HG03439 (cell line): ENCODE results near the gene SH2D2A.

ENCODE experiments used
- ATAC-seq: cut with Tn5 transposase; IDR thresholded peaks from one replicate; pipeline ENCODE4 v1.9.1; 2021; ENCODE audit warnings: mild to moderate bottlenecking, moderate library complexity; ENCODE audit not compliant: unreplicated experiment

SH2D2A gene

DNA sequence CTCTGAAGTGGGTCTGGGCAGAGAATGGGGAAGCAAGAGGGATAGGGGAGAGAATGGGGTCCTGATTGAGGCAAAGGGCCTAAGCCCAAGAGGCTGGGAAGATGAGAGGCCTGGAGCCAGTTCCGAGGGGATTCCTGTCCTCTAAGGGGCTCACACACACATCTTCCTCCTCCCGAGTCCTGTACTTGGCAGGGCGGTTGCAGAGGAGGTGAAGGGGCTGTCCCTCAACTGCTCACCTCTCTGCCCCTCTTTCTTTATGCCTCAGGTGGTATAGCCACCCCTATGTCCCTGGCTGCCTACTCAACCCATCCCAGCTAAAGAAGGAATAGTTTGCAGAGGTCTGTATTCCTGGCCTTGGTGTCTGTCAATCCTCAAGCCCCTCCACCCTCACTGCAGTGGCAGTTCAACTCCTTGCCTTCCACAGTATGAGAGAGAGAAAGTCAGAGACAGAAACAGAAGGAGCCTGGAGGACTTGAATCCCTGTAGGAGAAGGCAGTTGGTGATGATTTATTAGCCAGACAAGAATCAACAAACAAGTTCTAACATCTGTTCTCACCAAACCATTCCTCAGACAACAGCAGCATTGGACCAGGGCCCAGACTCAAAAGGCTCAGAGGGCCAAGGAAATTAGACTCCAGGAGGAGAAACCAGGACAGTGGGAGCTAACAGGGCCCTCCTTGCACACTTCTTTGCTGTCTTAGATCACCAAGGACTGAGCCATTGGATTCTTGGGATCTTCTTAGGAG lies 10.7 kb downstream of the SH2D2A start:
- ATAC-seq: no peak

DNA sequence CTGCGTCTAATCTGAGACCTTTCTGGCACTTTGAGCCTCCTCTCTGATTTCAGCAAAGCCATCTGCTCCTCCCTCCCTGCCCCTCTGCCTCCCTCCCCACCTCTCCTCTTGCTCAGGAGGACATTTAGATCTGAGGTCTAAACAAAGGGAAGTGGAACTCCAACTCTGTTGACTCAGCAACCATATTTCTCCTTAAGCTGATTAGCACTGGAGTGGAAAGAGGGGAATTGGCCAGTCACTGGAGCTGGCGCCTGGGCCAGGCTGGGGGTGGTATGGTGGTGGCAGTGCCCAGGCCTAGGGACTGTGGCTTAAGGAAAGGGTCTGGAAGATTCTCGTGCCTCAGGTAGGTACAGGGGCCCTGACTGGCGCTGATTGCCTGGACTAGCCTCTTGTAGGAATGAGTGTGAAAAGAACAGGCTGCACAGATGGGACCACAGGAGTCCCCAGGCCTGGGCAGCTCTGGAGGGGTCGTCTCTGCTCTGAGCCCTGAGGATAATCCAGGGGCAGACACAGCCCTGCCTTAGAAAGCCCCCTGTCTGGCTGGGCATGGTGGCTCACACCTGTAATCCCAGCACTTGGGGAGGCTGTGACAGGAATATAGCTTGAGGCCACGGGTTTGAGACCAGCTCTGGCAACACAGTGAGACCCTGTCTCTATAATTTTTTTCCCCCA lies 11.9 kb downstream of the SH2D2A start:
- ATAC-seq: no peak

DNA sequence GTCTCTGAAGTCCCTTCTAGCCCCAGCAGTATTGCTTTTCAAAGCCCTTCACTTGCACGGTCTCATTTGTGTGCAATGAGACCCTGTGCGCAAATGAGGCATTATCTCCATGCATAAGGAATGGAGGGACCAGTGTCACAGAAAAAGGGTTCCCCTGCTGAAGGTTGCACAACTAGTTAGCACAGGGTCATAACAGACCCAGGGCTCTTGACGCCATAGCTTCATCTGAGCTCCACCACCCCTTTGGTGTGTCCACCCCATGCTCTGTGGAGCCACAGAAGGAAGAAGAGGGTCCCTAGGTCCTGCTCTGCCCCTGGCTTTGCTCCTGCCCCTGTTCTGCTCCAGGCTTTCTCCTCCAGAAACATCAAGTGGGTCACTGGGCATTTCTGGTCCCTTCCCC lies 12.6 kb downstream of the SH2D2A start:
- no peak for ATAC-seq

DNA sequence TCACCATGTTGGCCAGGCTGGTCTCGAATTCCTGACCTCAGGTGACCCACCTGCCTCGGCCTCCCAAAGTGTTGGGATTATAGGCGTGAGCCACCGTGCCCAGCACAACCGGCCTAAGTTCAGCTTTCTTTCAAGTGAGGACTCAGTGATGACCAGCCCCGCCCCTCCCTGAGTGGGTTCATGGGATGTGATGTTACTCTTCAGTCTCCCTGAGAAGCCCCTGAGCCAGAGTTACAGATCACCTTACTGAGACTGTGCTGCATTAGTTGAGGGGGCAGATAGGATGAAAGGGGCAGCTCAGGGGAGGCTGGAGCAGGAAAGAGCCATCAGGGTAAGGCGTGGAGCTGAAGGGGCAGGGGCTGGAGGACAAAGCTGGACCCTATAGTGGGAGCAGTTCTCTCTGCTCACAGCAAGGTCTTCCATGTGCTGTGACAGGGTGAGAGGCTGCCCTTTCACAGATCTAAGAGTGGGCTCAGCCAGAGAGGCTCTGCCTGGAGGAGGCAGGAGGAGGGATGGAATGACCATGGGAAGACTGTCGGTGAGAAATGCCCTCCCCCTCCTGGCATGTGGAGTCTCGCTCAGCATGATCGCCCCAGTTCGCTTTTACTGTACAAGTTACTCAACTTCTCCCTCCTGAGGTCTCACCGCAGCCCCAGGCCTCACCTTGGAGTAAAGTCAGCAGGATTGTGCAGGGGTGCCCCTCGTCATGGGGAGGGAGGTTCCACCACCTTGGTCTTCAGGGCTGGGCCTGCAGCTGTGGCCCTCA lies 13.4 kb downstream of the SH2D2A start:
- no peak for ATAC-seq

DNA sequence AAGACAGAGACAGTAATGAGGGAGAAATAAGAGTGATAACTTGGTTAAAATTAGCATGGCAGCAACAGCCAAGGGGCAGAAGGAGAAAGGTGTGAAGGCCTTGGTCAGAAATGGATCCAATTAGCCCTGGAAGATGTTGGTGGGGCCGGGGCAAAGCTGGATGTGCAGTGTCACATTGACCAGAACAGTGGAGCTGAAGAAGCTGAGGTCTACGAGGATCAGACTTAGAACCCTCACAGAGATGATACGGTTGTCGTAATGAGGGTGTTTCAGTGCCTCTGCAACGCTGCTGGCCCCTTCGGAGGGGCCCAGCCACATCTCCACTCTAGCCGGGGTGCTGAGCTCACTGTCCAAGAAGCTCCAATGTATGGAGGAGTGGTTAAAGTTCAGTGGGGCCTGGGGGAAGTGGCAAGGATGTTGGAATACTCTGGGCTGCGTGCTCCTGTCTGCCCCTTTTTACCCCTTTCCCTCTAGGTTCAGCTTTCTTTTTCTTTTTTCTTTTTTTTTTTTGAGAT lies 14.2 kb downstream of the SH2D2A start:
- no peak for ATAC-seq

DNA sequence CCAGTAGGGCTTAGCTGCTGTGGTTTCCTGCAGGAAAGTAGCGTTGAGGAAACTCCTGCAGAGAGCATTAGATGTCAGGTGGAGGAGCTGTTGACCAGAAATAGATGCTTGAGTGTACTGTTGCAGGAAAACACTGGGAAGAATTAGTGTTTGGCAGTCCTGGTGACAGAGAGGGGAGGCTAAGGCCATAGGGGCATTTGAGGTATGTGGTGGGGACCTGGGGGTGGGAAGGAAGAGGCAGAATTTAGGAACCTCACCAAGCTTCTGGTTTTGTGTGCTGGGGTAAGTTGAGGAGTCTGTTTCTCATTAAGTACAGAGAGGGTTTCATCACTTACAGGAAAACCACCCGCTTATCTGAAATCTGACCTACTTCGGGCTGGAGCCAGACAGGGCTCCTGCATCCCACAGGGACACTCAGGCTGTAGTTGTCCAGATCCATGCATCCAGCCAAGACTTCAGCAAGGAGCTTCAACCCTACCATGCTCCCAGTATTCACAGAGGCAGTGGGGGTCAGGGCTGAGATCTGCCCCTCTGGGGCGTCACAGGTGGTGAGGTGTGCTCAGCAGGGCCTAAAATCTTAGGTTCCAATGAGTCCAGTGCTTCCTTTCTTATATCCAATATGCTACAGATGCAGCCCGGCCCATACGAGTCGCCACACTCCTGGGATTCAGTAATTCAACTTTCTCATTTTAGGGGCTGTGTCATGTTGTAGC lies 15.1 kb downstream of the SH2D2A start:
- no peak for ATAC-seq

DNA sequence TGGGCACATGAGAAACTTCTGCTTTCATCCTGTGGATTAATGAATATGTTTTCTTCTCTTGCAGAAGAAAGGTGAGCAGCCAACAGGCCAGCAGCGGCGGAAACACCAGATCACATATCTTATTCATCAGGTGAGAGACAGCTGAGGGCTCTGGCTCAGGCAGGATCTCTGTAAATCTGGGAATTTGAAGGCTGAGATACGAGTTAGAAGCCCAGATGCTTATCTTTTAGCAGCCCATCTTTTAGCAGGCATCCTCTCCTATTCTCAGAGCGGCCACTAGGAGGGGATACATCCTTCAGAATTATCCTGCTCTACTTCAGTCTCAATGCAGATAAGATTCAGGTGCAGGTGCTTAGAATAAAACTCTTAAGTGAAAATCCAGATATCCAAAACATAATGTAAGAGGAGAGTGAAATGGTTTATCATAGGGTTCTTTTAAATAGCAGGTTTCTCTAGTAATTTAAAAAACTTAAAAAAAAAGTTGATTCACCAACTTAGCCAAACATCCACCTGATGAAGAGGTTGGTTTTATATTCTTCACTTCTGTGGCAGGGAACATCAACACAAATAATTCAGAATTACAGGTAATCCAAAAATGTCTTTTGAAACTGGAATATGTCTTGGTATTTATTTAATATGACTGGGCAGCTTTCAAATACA lies 19.3 kb downstream of the SH2D2A start:
- no peak for ATAC-seq

DNA sequence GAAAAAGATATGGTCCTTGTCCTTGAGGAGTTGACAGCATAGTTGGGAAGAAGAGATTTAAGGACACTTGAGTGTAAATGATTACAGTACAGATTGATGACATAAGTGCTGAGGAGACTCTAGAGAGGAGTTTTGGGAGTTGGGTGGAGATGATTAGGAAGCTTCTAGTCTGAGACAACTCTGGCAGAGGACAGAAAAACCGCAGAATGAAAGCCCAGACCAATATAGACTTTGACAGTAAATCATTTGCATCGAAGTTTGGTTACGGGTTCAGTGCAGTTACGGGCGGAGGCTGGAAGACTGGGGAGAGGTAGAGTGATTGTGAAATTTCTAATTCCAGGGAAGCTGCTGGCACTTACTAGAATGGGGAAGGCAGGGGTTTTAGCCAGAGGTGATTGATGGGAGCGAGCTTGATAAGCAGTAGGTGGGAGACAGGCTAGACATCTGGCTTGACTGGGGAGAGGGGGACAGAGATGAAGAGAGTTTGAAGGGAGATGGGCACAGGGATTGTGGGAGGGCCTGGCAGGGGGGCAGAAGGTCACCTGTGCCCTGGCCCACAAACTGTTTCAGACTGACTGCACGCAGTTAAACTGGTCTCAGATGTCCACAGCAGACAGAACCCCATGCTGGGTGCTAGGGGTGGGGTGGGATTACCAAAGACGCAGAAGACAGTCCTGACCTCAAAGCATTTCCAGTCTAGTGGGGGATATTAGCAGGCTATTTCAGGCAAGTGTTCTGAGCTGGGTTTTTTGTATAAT lies 20.1 kb downstream of the SH2D2A start:
- ATAC-seq: no peak

DNA sequence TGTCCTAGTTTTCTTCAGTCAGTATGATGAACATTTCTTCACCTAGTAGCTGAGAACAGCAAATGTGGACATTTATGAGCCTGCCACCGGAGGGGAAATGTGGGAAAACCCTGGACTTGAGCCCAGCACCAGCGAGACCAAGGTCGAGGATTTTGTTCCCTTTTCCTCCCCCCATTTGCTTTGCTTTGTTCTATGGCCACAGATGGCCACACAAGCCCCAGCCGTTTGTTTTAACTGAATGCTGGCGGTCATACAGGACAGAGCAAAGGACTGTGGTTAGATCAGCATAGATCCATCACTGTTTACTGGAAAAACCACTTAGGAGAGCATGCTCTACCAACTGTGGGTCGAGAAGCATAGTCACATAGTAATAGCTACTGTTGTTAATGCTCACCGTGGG lies 20.9 kb downstream of the SH2D2A start:
- no peak for ATAC-seq

DNA sequence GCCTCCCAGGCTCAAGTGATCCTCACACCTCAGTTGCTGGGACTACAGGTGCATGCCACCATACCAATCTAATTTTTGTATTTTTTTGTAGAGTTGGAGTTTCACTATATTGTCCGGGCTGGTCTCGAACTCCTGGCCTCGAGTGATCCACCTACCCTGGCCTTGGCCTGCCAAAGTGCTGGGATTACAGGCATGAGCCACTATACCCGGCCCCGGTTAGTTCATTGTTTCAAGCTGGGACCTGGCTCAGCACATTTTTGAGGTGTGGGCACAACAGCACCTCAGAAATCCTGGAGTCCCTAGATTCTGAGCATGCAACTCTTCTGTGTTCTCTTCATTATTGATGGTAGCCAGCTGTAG lies 21.3 kb downstream of the SH2D2A start:
- no peak for ATAC-seq

DNA sequence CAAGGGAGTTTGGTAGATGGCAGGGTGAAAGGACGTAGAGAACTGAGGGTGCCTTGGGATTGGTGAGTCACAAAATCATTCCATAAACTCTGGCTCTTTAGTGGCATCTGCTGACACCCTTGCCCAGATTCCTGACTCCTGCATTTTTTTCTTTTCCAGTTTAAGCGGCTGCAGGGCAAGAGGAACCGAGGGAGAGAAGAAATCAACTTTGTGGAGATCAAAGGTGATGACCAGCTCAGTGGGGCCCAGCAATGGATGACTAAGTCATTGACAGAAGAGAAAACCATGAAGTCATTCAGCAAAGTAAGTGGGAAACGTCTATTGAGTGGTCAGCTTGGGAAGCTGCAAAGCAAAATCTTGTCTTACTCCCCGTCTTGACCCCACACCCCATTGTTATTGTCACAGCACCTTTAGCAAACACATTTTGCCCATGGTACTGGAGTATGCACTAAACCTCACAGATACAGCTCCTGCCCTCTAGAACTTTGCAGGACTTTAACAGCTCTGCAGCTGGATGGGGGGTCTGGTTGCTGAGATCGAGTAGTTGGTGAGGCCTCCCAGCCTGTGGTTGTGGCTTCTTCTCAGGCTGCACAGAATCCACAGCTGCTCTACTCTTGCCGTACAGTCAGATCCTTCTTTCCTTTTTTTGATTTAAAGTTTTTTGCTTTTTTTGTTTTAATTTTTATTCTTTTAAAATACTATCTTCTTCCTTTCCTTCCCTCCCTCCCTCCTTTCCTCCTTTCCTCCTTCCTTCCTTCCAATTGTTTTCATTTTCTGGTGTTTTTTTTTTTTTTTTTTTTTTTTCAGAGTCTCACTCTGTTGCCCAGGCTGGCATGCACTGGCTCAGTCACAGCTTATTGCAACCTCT lies 21.9 kb downstream of the SH2D2A start:
- no peak for ATAC-seq

DNA sequence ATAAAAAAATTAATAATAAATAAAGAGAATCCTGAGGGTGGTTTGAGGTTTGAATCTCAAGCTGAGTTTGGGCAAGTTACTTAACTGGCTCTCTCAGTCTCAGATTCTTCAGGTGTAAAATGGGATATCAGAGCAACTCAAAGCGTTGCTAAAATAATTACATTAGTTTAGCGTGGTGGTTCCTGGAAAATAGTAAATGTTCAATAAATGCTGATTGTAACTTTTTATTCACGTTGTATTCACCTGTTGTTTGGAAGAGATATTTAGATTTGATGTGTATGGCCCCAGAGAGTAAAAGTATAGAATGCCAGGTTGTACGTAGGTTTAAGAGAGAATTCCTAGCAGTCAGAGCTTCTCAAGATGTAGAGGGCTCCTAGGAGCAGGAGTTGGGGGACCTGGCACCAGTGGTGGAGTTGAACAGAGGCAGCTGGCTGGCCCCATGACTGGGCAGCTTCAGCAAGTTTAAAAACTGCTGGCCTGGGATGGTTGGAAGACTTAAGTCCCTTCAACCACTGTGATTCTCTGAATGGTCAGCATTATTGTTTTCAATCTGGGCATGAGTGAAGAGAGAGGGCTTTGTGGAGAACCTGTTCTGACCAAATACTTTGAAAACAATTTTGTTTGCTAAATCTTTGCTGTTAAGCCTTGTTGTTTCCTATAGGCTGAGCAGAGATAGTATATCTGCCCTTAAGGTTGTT lies 26.9 kb downstream of the SH2D2A start:
- ATAC-seq: no peak

DNA sequence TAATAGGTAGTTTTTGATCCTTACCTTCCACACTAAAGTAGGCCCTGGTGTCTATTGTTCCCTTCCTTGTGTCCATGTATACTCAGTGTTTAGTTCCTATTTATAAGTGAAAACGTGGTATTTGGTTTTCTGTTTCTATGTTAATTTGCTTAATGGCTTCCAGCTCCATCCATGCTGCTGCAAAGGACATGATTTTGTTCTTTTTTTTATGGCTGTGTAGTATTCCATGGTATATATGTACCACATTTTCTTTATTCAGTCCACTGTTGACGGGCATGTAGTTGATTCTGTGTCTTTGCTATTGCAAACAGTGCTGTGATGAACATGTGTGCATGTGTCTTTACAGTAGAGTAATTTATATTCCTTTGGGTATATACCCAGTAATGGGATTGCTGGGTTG lies 28.5 kb downstream of the SH2D2A start:
- ATAC-seq: no peak

DNA sequence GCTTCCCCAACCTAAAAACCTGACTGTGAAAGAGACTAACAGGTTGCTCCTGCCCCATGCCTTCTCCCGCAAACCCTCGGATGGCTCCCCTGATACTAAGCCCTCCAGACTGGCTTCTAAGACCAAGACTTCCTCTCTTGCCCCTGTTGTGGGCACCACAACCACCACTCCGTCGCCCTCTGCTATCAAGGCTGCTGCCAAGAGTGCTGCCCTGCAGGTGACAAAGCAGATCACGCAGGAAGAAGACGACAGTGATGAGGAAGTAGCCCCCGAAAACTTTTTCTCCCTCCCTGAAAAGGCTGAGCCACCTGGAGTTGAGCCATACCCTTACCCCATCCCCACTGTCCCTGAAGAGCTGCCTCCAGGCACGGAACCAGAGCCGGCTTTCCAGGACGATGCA lies 30.0 kb downstream of the SH2D2A start:
- no peak for ATAC-seq

DNA sequence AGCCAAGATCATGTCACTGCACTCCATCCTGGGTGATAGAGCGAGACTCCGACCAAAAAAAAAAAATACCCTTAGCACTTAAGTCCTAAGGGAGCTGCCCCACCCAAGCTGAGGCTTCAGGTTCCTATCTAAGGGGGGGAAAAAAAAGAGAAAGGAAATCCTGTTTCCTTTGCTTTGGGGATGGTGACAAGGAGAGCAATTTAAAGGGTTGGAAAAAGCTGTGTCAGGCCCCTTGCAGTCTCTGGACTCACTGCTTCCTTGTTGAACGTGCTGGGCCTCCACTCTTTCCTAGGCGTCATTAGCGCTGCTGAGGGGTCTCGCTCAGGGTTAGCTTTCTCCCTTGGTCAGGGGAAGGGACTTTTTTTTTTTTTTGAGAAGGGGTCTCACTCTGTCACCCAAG lies 31.2 kb downstream of the SH2D2A start:
- ATAC-seq: no peak

DNA sequence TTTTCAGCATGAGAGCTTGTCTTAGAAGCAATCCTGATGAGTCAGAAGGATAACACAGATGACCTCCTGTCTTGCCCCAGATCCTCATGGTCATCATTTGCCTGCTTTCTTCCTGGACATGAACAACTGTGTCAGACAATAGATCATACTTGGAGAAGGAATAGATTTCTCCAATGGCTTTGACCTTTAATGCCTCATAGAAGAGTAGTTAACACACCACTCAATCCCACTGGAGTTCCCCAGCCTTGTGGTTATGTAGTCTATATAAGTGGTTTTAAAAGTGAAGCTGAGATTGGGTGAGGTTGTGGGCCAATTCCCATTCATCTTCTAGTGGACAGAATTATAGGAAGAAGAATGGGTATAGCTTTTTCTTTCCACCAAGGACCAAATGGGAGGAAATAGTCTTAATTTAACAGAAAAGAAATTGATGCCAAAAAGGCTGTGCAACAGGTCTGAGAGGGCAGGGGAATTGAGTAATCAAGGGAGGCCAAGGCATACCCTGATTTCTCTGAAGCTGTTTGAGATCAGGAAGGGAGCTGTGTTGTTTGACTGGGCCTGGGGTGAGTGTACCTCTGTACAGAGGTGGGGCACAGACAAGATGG lies 35.0 kb downstream of the SH2D2A start:
- ATAC-seq: no peak

DNA sequence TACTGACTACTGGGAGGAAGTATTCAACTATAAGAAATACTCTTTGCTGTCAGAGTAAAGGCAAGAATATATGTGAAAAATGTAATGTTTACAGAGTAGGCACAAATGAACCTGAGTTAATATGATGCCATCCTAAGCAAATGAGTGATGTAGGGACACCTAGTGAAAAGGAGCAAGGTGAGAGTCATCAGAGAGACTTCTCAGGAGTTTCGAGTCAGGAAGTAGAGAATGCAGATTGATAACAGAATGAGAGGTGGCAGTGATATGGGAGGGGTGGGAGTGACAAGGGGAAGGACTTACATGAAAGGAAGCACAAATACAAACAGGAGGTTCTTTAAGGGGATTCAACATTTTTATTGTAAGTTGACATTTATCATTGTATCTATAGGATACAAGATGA lies 39.1 kb downstream of the SH2D2A start:
- no peak for ATAC-seq

DNA sequence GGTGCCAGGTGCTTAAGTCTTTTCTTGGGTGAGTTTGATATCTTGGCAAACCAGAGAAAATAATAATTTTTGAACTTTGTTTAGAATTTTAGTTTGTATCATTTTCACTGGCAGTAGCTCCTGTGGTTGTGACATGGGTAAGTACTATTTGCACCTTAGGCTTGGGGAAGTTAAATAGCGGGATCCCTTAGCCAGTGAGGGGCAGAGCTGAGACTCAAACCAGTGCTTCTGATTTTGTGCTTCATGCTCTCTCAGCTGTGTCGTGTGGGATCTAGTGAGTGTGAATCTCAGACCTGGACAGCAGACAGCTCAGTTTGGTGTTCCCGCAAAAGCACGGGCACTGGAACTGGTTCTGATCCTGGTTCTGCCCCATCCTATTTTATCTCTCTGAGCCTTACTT lies 39.7 kb downstream of the SH2D2A start:
- ATAC-seq: no peak
